GM04504 (cell line): ENCODE measurements around the gene RNF125.

ENCODE experiments used
- DNase-seq: peaks from one replicate; pipeline ENCODE4 v3.0.0-alpha.2; 2012; ENCODE audit warnings: low read depth

The RNF125 gene

DNA sequence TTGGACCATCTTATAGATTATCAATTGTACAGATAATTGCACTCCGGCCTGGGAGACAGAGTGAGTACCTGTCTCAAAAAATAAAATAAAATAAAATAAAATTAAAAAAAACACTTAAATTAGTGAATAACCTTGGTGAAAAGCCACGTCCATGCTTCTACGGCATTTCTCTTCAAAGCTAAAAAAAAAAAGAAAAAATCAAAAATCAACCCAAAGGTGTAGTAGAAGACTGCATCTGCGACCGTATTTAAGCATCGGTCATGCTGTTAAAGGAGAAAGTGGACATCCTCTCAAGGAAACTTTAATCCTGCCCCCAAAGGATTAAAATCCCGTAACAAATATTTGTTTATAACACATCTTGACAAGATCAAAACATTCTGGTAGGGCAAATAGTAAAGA lies 72.7 kb downstream of the RNF125 start:
- DNase-seq: no peak

DNA sequence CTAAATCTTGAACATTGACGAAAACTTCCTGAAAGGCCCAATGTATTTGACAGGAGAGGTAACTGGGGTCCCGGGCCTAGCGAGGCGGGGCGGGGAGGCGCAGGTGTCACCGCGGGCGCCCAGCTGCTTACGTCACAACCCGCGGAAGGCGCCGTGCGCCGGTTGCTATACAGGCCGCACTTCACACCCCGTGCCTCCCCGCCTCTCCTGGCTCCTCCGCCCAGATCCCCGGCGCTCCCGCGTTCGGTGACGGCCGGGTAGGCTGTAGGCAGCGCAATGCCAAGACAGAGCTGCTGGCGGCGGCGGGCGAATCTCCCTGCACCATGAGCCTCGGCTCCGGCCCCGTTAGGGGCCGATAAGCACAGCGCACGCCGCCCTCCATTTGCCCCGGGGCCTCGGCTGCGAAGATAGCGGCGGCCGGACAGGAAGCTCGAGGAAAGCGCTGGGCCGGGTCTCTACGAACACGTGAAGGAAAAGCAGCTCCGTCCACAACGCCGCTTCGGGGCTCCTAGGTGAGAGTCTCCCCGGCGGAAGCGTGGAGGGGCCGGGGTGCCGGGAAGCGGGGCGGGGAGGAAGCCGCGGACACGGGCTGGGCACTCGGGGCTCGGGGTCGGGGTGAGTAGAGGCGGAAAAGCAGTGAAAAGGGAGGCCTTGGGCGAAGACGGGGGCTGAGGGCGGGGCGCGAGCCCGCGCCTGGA lies 73.2 kb downstream of the RNF125 start, which contains the start of gene RNF138:
Gene RNF138 (plus strand): TSS at position 151 of the 698 bp plus-strand sequence. CDS start 903 bp downstream, outside the sequence.
- peak; percentile 56 for DNase-seq

DNA sequence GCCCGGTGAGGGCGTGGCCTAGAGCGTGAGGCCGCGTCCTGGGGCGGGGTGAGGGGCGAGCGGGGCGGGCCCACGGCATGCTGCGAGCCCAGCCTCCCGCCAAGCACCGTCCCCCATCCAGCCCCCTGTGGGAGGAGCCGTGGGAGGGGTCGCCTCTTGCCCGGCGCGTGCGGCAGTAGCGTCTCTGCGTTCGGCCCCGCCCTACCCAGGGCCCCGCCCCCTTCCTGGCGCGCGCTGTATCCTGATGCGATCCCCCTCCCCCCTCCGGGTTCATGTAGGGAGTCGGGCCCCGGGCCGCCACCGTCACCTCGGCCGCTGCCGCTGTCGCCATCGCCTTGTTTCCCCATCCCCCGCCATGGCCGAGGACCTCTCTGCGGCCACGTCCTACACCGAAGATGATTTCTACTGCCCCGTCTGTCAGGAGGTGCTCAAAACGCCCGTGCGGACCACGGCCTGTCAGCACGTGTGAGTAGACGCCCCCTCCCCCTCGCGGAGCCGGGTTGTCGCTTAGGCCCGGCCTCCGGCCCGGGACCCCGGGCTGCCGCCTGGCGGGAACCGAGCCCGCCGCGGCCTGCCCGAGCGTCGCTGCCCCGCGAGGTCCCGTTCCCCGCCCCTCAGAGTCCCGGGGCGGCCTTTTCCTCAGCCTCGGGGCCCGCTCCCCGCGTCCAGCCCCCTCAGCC lies 73.9 kb downstream of the RNF125 start:
- peak; percentile 93 for DNase-seq

DNA sequence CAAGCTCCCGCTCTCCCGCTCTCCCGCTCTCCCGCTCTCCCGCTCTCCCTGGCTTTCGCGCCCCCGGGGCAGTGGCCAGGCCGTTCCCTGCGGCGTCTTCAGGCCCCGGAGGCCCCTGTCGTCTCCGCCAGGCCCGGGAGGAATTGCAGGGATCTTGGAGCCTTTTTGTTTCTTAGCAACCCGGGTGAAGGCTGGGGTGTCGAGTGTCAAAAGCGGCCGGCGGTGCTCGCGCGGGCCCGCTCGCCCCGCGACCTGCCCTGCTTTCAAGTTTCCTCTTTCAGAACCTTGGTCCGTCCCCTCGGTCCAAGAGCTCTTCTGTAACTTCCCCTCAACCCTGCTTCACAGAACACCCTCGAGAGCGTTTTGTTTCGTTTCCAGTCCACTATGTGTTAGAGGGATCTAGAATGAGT lies 74.5 kb downstream of the RNF125 start:
- peak; percentile 31 for DNase-seq

DNA sequence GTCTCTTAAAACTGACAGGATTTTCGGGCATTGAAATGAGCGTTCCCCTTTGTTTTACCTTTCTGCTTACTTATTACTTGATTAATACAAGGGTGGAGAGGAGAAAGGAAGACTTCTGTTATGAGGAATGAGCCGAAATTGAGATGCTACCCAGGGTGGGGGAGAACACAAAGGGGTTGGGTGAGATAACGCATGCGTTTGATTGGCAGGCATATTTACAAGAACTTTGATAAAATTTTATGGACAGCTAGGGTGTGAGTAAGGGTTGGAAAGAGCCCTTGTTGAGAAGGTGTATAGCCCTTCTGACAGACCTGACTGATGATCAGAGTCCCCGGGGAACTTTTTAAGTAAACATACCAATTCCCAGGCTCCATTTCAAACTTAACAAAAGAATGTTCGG lies 74.9 kb downstream of the RNF125 start:
- DNase-seq: no peak

DNA sequence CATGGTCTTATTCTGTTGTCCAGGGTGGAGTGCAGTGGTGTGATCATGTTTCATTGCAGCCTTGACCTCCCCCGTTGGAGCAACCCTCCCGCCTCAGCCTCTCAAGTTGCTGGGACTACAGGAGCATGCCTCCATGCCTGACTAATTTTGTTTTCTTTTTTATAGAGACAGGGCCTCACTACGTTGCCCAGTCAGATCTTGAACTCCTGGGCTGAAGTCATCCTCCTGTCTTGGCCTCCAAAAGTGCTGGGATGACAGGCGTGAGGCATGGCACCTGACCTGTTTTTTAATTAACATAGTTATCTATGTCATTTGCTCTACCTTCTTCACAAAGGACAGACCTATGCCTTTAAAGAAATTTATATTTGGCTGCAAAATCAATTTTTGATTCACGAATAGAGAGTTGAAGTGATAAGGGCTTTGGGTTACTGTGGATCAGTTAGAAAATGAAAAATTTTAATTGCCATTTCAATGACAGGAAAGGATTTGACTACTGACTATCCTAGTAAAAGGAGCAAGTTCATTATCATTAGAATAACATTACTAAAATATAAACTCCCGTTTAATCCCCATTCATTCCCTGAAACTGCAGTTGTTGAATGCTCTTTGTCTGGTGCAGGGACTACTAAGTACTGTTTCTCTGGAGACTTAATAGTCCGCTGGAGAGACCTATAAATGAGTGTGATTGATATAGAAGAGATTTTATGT lies 76.7 kb downstream of the RNF125 start:
- DNase-seq: no peak

DNA sequence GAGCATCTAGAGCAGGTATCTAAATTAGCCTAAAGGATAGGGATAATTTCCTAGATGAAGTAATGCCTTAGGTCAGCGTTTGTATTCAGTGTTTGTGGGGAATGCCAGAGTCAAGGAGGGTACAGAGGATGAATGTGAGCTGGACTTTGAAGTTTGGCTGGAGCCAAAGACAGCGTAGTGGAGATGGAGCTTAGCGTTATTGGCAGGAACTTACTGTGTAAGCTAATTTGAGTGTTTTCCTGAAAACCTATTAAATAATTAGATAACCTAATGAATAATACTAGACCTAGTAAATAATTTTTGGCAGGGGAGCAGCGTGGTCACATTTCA lies 77.2 kb downstream of the RNF125 start:
- no peak for DNase-seq

DNA sequence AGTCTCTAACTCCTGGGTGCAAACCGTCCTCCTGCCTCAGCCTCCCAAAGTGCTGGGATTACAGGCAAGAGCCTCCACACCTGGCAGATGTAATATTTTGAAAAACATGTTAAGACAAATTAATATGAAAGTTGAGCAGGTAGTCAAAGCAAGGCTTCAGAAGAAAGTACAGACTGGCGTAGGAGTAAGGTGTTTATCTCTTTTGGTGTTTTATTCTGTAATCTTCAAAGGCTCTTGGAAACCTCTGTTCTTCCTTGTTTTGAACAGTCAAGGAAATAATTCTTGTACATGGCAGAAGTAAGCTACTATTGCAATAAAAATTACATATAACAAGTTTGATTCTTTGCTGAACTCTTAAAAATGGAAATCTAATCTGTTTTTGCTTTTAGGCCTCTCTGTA lies 78.3 kb downstream of the RNF125 start:
- DNase-seq: no peak

DNA sequence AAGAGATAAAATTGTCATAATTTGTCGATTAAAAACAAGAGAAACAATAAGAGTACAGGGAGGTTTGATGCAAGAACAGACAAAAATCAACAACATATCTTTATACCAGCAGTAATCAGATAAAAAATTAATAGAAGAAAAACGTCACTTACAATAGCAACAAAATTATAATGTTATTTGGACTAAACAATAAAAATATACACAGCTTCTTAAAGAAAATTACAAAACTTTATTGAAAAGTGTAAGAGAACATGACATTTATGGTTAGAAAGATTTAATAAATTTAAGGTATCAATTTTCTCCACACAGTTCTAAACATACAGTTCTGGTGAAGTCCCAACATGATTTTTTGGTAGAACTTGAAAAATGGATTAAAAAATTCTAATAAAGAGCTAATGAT lies 85.9 kb downstream of the RNF125 start:
- no peak for DNase-seq

DNA sequence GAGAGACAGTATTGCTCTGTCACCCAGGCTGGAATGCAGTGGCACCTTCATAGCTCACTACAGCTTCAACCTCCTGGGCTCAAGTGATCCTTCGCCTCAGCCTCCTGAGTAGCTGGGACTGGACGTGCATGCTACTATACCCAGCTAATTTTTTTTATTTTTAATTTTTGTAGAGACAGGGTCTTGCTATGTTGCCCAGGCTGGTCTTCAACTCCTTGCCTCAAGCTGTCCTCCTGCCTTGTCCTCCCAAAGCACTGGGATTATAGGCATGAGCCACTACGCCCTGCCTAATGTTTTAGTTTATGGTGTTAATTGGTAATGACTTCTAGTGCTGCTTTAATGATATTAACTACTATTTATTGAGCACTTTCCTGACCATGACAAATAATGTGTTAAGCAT lies 91.4 kb downstream of the RNF125 start:
- DNase-seq: no peak

DNA sequence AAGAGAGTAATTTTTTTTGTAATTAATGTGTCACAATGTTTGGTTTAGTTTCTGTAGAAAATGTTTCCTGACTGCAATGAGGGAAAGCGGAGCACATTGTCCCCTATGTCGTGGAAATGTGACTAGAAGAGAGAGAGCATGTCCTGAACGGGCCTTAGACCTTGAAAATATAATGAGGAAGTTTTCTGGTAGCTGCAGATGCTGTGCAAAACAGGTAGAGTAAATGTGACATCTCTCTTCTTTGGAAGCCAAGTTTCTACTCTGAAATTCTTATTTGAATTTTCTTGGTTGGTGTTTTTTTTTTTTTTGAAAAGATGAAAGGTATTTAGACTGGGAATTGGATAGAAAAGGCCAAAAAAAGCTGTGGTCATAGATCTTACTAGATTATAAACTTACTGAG lies 93.1 kb downstream of the RNF125 start:
- DNase-seq: no peak

DNA sequence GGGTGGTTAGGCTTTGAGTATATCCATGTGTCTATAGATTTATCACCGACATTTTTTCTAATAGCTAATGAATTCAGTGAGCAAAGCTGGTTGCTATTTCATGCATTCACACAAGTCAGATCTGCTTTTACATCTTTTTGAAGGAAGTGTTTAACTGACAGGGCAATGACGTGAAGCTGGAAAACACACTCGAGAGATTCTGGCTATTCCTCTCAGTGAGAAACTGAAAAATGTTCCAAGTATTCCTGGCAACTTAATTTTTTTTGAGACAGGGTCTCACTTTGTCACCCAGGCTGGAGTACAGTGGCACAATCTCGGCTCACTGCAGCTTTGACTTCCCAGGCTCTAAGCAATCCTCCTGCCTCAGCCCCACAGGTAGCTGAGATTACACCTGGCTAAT lies 94.2 kb downstream of the RNF125 start:
- DNase-seq: no peak

DNA sequence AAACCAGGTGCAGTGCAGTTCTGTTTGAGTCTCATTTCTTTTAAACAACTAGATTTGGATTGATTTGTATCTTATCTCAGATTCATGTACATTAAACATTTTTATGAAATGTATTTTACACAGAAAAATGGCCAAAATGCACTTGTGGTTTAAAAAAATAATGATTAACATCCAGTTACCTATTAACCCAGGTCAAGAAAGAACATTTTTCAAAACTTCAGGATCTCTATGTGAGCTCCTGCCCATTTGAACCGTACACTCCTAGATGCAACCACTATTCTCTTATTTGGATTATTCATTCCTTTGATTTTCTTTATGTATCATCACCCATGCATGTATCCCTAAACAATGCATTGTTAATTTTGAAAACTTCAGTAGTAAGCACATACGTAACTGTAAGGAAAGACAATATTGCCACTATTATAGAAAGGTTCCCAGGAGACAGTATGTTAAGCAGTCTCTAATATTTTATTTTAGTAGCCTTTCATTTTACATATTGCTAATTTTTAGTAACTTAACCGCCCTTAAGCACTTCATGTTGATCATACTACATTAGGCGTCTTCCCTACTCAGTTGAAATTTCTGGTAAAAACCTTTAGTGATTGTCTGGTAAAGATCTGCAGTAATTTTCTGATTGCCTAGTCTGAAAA lies 95.8 kb downstream of the RNF125 start:
- no peak for DNase-seq

DNA sequence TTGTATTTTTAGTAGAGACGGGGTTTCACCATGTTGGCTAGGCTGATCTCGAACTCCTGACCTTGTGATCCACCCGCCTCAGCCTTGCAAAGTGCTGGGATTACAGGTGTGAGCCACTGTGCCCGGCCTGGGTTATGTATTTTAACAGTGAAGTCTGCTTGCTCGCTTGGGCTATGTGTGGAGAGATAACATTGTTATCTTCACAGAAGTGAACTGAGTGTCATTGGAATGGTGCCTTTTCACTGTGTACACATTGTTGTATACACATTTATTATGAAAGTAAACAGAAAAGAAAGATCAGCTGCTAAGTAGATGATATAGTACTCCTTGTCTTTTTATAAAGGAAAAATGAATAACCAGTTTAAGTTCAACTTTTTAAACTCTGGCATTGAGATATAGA lies 103.4 kb downstream of the RNF125 start:
- DNase-seq: no peak
